Fibroblast of mammary gland (primary cell): ENCODE results near the gene GNPTG.

ENCODE experiments used
- DNase-seq: peaks from one replicate; pipeline ENCODE4 v3.0.0-alpha.2; 2010; ENCODE audit warnings: low read depth
- H3K4me3 ChIP-seq: 2 replicates; pipeline ENCODE4 v1.5.1; 2011; ENCODE audit warnings: low read depth, mild to moderate bottlenecking, low read length, moderate library complexity; ENCODE audit not compliant: control insufficient read depth
- TF ChIP-seq, protein P1 (sequence below): conservative IDR thresholded peaks from 2 replicates; pipeline ENCODE4 v1.5.1; 2011; ENCODE audit warnings: low read depth, low read length, inconsistent platforms; ENCODE audit not compliant: control insufficient read depth, insufficient read depth

The GNPTG gene

DNA sequence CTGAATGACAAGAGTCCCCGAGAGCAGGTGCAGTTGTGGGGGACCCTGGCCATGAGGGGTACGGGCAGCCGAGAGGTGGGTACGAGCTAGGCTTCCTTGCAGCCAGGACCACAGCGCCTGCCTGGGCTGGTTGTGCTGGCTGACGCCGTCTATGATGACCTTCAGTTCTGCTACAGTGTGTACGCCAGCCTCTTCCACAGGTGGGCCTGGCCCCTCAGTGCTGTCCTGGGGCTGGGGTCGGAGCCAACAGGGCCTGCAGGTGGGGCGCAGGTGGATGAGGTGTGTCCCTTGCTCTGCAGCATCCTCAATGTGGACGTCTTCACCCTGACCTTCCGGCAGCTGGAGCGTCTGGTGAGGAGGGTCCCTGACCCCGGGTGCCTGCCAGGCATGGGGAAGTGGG, 7.2 kb upstream of the GNPTG start:
- TF ChIP-seq, protein P1, sequence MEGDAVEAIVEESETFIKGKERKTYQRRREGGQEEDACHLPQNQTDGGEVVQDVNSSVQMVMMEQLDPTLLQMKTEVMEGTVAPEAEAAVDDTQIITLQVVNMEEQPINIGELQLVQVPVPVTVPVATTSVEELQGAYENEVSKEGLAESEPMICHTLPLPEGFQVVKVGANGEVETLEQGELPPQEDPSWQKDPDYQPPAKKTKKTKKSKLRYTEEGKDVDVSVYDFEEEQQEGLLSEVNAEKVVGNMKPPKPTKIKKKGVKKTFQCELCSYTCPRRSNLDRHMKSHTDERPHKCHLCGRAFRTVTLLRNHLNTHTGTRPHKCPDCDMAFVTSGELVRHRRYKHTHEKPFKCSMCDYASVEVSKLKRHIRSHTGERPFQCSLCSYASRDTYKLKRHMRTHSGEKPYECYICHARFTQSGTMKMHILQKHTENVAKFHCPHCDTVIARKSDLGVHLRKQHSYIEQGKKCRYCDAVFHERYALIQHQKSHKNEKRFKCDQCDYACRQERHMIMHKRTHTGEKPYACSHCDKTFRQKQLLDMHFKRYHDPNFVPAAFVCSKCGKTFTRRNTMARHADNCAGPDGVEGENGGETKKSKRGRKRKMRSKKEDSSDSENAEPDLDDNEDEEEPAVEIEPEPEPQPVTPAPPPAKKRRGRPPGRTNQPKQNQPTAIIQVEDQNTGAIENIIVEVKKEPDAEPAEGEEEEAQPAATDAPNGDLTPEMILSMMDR: no peak
- no peak overlapping the region for H3K4me3 ChIP-seq
- DNase-seq: no peak

DNA sequence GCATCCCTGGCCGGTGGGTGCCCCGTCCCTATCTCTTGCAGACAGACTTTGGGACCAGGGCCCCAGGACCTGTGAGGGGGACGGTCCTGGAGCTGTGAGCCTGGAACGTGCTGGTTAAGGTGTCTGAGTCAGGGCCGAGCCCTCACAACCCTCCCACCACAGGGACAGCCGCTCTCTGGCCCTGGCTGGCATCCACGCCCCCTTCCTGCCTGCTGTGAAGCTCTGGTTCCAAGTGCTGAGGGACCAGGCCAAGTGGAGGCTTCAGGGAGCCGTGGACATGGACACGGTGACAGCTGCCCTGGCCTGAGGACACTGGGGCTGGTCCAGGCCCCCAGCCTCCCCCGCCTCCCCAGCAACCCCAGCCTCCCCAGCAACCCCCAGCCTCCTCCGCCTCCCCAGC, 6.6 kb upstream of the GNPTG start:
- H3K4me3 ChIP-seq: no peak overlapping the region
- TF ChIP-seq, protein P1: no peak
- no peak for DNase-seq

DNA sequence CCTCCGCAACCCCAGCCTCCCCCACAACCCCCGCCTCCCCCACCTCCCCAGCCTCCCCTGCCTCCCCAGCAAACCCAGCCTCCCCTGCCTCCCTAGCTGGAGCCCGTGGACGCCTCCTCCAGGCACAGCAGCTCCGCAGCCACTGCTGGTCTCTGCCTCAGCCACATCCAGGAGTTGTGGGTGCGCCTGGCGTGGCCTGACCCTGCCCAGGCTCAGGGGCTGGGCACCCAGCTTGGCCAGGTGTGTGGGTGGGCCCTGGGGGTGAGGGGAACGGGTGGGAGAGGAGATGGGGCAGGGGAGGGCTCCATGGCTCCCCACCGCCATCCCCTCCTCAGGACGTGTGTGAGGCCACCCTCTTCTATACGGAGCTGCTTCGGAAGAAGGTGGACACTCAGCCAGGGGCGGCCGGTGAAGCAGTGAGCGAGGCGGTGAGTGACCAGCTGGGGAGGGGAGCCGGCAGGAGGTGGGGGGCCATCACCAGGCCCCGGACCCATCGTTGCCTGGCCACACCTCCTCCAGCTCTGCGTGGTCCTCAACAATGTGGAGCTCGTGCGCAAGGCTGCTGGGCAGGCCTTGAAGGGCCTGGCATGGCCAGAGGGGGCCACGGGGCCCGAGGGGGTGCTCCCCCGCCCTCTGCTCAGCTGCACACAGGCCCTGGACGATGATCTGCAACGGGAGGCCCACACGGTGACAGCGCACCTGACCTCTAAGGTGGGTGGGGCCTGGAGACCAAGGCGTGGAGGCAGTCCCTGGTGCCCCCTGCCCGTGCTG, 5.9 kb upstream of the GNPTG start:
- TF ChIP-seq, protein P1: no peak
- no peak overlapping the region for H3K4me3 ChIP-seq
- no peak for DNase-seq

DNA sequence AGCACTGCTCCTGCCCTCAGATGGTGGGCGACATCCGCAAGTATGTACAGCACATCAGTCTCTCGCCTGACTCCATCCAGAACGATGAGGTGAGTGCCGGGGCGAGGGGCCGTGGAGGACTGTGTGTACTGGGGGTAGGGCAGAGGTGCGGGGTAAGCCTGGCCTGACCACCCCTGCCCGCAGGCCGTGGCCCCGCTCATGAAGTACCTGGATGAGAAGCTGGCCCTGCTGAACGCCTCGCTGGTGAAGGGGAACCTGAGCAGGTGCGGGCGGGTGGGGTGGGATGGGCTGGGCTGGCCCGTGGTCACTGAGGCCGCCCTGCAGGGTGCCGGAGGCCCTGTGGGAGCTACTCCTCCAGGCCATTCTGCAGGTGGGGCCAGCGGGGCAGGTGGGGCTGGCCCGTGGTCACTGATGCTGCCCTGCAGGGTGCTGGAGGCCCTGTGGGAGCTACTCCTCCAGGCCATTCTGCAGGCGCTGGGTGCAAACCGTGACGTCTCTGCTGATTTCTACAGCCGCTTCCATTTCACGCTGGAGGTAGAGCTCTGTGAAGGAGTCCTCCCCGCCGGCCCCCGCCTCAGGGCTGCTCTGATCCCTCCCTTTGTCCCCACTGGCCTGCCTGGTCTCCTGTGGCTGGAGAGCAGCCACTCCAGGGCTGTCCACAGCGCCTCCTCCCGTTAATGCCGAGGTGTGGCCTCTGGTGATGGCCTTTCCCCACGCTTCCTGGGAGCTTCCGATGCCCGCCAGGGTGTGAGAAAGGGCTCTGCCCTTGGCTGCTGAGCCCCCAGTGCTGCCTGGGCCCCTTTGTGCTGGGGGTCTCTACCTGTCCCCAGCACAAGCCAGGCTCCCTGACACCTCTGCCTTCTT, 5.1 kb upstream of the GNPTG start:
- peak; percentile 20 for DNase-seq
- H3K4me3 ChIP-seq: no peak overlapping the region

DNA sequence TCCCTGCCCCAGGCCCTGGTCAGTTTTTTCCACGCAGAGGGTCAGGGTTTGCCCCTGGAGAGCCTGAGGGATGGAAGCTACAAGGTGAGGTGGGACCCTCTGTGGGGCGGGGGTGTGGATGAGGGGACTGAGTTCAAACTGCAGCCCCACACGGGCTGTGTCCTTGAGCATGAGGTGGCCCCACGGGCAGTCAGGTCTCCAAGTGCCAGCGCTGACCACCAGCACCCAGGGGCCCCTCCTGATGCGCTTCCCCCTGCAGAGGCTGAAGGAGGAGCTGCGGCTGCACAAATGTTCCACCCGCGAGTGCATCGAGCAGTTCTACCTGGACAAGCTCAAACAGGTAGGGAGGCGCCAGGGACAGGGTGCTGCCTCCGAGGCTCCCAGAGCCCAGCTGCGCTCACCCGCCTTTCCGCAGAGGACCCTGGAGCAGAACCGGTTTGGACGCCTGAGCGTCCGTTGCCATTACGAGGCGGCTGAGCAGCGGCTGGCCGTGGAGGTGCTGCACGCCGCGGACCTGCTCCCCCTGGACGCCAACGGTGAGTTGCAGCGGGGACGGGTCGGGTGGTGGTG, 4.4 kb upstream of the GNPTG start:
- H3K4me3 ChIP-seq: no peak overlapping the region
- DNase-seq: no peak
- TF ChIP-seq, protein P1: no peak

More for the DNA sequence above, 5.1 kb upstream of the GNPTG start:
- TF ChIP-seq, protein P1: peak; percentile 32

DNA sequence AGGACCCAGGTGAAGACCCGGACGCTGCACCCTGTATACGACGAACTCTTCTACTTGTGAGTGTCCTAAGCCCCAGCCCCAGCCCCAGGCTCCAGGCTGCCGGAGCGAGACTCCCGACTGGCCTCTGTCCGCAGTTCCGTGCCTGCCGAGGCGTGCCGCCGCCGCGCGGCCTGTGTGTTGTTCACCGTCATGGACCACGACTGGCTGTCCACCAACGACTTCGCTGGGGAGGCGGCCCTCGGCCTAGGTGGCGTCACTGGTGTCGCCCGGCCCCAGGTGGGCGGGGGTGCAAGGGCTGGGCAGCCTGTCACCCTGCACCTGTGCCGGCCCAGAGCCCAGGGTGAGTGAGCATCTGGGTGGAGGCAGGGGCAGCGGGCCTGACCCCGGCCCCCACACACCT, 3.8 kb upstream of the GNPTG start:
- TF ChIP-seq, protein P1: no peak
- DNase-seq: no peak
- no peak overlapping the region for H3K4me3 ChIP-seq
